Measurements from ENCODE around the gene TRMO. TPM values are rescaled to one million over a fixed set of nuclear protein-coding genes. Genes with fewer than 3 reads are reported as not detected.
A peak's percentile ranks its signal among the peaks of the same experiment; 100 is the strongest.

TRMO gene
- total and polyA plus RNA-seq, 2 of the 13 experiments (the other 11 are each of a cell fraction or from before 2014, with no cell fraction given) = 8.7 to 18.6 TPM

GRCh38 chr9:97921959-97922724 lies at the start of gene TRMO (continued):
- TF ChIP-seq ZNF768 (CRISPR knock-in tag; IDR thresholded peaks at IDR 0.05) = peak; percentile 64; the same call in 1 of the 2 replicates
- TF ChIP-seq CTCF (CRISPR knock-in tag; IDR thresholded peaks at IDR 0.05) = peak; percentile 96
- peak; percentile 96 for TF ChIP-seq SATB2 (CRISPR knock-in tag; IDR thresholded peaks at IDR 0.05)
- TF ChIP-seq ZFP82 (CRISPR knock-in tag; IDR thresholded peaks at IDR 0.05; ENCODE audit: borderline replicate concordance) = no peak; the same call in 1 of the 2 replicates
- TF ChIP-seq POLR2AphosphoS5 (IDR thresholded peaks at IDR 0.05; ENCODE audit: low read depth, low read length) = peak; percentile 89
- no peak for TF ChIP-seq GPN1 (CRISPR knock-in tag; IDR thresholded peaks at IDR 0.05; ENCODE audit: borderline replicate concordance)
- TF ChIP-seq ZNF777 (CRISPR knock-in tag; IDR thresholded peaks at IDR 0.05) = peak; percentile 80; the same call in 1 of the 2 replicates
- TF ChIP-seq MTERF4 (CRISPR knock-in tag; IDR thresholded peaks at IDR 0.05) = peak; percentile 87
- peak; percentile 94 for TF ChIP-seq BCL3 (CRISPR knock-in tag; IDR thresholded peaks at IDR 0.05)
- TF ChIP-seq ZNF614 (CRISPR knock-in tag; IDR thresholded peaks at IDR 0.05; ENCODE audit: borderline replicate concordance) = peak; percentile 86; the same call in 1 of the 2 replicates
- TF ChIP-seq TERF1 (CRISPR knock-in tag; IDR thresholded peaks at IDR 0.05) = no peak
- no peak for TF ChIP-seq ZUFSP (CRISPR knock-in tag; IDR thresholded peaks at IDR 0.05; ENCODE audit: borderline replicate concordance)
- TF ChIP-seq ZNF432 (CRISPR knock-in tag; IDR thresholded peaks at IDR 0.05; ENCODE audit: borderline replicate concordance) = no peak
- peak; percentile 75; the same call in 1 of the 2 replicates for TF ChIP-seq ZNF580 (CRISPR knock-in tag; IDR thresholded peaks at IDR 0.05; ENCODE audit: borderline replicate concordance, low read depth)
- peak; percentile 77 for TF ChIP-seq ARID5B (CRISPR knock-in tag; IDR thresholded peaks at IDR 0.05)
- peak; percentile 85; the same call in 1 of the 2 replicates for TF ChIP-seq DR1 (CRISPR knock-in tag; IDR thresholded peaks at IDR 0.05)
